Ovary (tissue), 3 donors: Measurements from ENCODE around the gene PRF1.

Source experiments
- CTCF ChIP-seq, 3 donors: fragments of 450-650 bp in 2 of 3; fragments of 200-600 bp in 1 of 3; IDR thresholded peaks; one replicate each; pipeline versions ENCODE4 v1.5.1 to v1.8.0; 2016 to 2022; ENCODE audit warnings: antibody characterized with exemption in 3 of 3, mild to moderate bottlenecking in 1 of 3
- EP300 ChIP-seq: sonication (generic); formaldehyde crosslinking; IDR thresholded peaks from one replicate; pipeline ENCODE4 v1.6.1; 2017; ENCODE audit warnings: antibody characterized with exemption
- POLR2A ChIP-seq: fragments of 450-650 bp; IDR thresholded peaks from one replicate; pipeline ENCODE4 v1.6.1; 2017; ENCODE audit warnings: antibody characterized with exemption, mild to moderate bottlenecking, moderate library complexity
- donor health status: DM: no; HTN: no; CAD: no.

GRCh38 chr10:70629338-70629737 lies 26.8 kb upstream of the PRF1 start:
- no peak for TF ChIP-seq CTCF (IDR thresholded peaks at IDR 0.05)
- TF ChIP-seq POLR2A, result no peak
- no peak for TF ChIP-seq EP300
